ENCODE data around the gene CAMKK2. TPM values are rescaled to one million over a fixed set of nuclear protein-coding genes. Genes with fewer than 3 reads are reported as not detected.

The CAMKK2 gene
- total RNA-seq: 10 to 100 TPM; 18.4 to 25.8 (median 25.0) TPM

- DNase-seq (ENCODE audit: low spot score in 2 of 2): peak in 1 of 2 donors; percentile 85
Observed at GRCh38 chr12:121296618-121297434, at the start of gene CAMKK2. TSS of gene CAMKK2 (minus strand) at chr12:121296709. CDS start at chr12:121274526, 22,183 bp downstream.

DNA sequence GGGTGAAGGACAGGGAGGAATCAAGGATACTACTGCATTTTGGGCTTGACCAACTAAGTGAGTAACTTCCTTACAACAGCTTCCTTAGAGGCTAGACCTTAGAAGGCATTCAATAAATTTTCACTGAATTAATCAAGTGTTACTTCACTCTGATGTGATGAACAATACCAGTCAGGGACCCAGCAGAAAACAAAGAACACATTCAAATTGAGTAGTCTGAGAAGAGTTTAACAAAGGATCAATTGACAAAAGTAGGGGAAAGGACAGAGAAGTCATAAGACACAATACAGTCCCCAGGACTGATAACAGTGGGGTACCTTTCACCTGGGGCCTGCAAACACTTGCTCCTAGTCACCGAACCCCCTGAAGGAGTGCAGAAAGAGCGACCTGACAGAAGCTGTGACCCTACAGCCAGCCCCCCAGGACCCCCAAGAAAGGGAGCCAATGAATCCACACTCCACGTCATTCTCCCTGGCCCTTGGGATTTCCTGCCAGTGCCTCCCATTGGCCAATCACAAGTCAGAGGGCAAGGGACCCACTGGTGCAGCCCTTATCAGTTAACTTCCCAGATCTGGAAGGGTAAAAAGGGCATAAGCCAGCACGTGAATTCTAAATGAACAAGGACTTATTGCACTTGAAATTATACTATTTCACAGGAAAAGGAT, 48.8 kb upstream of the CAMKK2 start:
- Histone ChIP-seq H3K4me1 (peaks cover 7% of the 10 kb centered on the region), H3K27ac (no peak overlapping the region), H3K36me3 (peaks cover 62% of the 10 kb centered on the region), H3K9me3 (no peaks in the 10 kb centered on the region), H3K4me3 (no peak overlapping the region), H3K27me3 (no peaks in the 10 kb centered on the region)
- WGBS: 77% methylated on average over 4 of the region's 4 CpGs
- no peak for DNase-seq (ENCODE audit: low spot score in 2 of 2)
- TF ChIP-seq POLR2A (IDR thresholded peaks at IDR 0.05) (no peak), POLR2AphosphoS5 (IDR thresholded peaks at IDR 0.05) (no peak), EP300 (IDR thresholded peaks at IDR 0.05) (no peak), CTCF (IDR thresholded peaks at IDR 0.05) (no peak)

More at GRCh38 chr12:121296618-121297434, at the start of gene CAMKK2:
- under 1% methylated on average over 51 of the region's 104 CpGs for WGBS
- Histone ChIP-seq H3K27me3 (no peaks in the 10 kb centered on the region), H3K27ac (peak within 1 kb of the TSS; percentile 86), H3K36me3 (no peaks in the 10 kb centered on the region), H3K4me3 (peak within 1 kb of the TSS; percentile 99), H3K9me3 (no peaks in the 10 kb centered on the region), H3K4me1 (peaks cover 30% of the 10 kb centered on the region)
- no peak for TF ChIP-seq EP300 (IDR thresholded peaks at IDR 0.05)
- TF ChIP-seq POLR2A (IDR thresholded peaks at IDR 0.05): no peak
- no peak for TF ChIP-seq CTCF (IDR thresholded peaks at IDR 0.05)
- TF ChIP-seq POLR2AphosphoS5 (IDR thresholded peaks at IDR 0.05): no peak

GRCh38 chr12:121344506-121344905, 48.0 kb upstream of the CAMKK2 start:
- Histone ChIP-seq H3K4me3 (no peak overlapping the region), H3K9me3 (no peaks in the 10 kb centered on the region), H3K27me3 (no peaks in the 10 kb centered on the region), H3K27ac (no peak overlapping the region), H3K4me1 (peaks cover under 1% of the 10 kb centered on the region), H3K36me3 (peaks cover 69% of the 10 kb centered on the region)
- 80% methylated on average over 3 of the region's 3 CpGs for WGBS
- TF ChIP-seq POLR2AphosphoS5 (IDR thresholded peaks at IDR 0.05) (no peak), CTCF (IDR thresholded peaks at IDR 0.05) (no peak)
- DNase-seq (ENCODE audit: low spot score in 2 of 2): no peak

- no peaks in the 10 kb centered on the region for H3K27me3 ChIP-seq
- WGBS: 92% methylated on average over 4 of the region's 4 CpGs
- H3K27ac ChIP-seq: no peak overlapping the region
- TF ChIP-seq EP300 (IDR thresholded peaks at IDR 0.05) (no peak), POLR2A (IDR thresholded peaks at IDR 0.05) (no peak), POLR2AphosphoS5 (IDR thresholded peaks at IDR 0.05) (no peak), CTCF (IDR thresholded peaks at IDR 0.05) (no peak)
- no peaks in the 10 kb centered on the region for H3K9me3 ChIP-seq
- H3K4me1 ChIP-seq: peaks cover 6% of the 10 kb centered on the region
- no peak overlapping the region for H3K4me3 ChIP-seq
- no peak for DNase-seq (ENCODE audit: low spot score in 2 of 2)
- peaks cover 85% of the 10 kb centered on the region for H3K36me3 ChIP-seq
Observed at GRCh38 chr12:121337416-121337815, 40.9 kb upstream of the CAMKK2 start.

Measured in suprapubic skin (tissue), 4 donors.